ENCODE results near the gene CLEC4D. TPM values are rescaled to one million over a fixed set of nuclear protein-coding genes. Genes with fewer than 3 reads are reported as not detected.

CLEC4D gene
- total RNA-seq, 1 donor: not detected

DNA sequence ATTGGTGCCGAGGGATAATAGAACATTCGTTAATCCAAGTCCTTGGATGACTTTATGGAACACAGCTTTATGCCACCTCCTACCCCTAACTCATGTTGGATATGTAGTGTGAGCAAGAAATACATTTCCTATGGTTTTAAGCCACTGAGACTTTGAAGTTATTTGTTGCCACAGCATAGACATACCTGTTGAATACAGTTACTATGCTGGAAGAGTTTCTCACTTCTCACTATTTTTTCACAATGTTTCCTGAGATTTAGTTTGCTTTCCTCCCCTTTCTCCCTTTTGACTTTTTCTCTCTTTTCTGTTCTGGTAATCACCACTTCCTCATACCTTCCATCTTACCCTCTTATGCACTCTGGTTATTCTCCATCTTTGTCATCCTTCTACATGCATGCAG is 34.9 kb downstream of the CLEC4D start:
- H3K4me3 ChIP-seq (ENCODE audit: low read depth, low read length): no peak overlapping the region
- no peak for DNase-seq (ENCODE audit: low read depth)
- TF ChIP-seq, protein P1, sequence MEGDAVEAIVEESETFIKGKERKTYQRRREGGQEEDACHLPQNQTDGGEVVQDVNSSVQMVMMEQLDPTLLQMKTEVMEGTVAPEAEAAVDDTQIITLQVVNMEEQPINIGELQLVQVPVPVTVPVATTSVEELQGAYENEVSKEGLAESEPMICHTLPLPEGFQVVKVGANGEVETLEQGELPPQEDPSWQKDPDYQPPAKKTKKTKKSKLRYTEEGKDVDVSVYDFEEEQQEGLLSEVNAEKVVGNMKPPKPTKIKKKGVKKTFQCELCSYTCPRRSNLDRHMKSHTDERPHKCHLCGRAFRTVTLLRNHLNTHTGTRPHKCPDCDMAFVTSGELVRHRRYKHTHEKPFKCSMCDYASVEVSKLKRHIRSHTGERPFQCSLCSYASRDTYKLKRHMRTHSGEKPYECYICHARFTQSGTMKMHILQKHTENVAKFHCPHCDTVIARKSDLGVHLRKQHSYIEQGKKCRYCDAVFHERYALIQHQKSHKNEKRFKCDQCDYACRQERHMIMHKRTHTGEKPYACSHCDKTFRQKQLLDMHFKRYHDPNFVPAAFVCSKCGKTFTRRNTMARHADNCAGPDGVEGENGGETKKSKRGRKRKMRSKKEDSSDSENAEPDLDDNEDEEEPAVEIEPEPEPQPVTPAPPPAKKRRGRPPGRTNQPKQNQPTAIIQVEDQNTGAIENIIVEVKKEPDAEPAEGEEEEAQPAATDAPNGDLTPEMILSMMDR (IDR thresholded peaks at IDR 0.05; ENCODE audit: insufficient read depth, low read depth, low read length): no peak

DNA sequence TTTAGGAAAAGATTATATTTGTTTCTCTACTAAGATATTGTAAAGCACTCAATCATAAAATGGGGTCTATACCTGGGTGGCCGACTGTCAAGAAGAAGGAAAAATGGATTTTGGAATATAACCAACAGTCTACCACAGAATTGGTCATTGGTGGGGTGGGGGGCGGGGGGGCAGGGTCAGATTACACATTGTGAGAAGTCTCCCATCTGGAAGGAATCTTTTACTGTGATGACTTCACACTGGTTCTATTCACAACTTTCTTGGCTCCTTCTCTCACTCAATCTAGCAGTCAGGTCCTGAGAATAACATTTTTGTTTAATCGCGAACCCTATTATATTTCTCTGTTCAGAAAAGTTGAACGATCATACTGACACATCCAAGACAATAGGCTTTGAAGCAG is 36.1 kb downstream of the CLEC4D start:
- DNase-seq (ENCODE audit: low read depth): no peak
- H3K4me3 ChIP-seq (ENCODE audit: low read depth, low read length): no peak overlapping the region
- TF ChIP-seq, protein P1 (IDR thresholded peaks at IDR 0.05; ENCODE audit: insufficient read depth, low read depth, low read length): no peak

DNA sequence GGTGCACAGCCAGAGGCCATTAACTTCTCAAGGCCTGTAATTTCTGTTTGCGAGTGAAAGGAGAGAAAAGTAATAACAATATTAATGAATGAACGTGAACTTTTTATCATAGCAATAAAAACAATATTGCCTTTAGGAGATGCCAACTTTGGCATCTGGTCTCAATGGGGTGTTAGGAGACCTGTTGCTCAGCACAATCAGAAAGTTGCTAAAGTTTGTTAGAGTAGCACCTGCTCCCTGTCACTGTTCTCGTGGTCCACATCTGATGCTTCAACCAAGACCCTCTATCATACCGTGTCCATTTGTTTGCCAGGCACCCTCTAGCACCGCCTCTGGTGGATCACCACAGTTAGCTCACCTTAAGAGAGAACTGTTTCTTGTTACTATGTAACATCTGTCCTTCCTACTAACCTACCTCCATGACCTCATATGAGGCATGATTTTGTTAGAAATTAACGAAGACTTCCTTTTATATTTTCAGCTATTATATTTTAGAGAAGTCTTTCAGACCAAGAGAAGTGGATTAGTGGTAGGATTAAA is 39.9 kb downstream of the CLEC4D start:
- DNase-seq (ENCODE audit: low read depth): no peak
- no peak overlapping the region for H3K4me3 ChIP-seq (ENCODE audit: low read depth, low read length)
- TF ChIP-seq, protein P1 (IDR thresholded peaks at IDR 0.05; ENCODE audit: insufficient read depth, low read depth, low read length): no peak

DNA sequence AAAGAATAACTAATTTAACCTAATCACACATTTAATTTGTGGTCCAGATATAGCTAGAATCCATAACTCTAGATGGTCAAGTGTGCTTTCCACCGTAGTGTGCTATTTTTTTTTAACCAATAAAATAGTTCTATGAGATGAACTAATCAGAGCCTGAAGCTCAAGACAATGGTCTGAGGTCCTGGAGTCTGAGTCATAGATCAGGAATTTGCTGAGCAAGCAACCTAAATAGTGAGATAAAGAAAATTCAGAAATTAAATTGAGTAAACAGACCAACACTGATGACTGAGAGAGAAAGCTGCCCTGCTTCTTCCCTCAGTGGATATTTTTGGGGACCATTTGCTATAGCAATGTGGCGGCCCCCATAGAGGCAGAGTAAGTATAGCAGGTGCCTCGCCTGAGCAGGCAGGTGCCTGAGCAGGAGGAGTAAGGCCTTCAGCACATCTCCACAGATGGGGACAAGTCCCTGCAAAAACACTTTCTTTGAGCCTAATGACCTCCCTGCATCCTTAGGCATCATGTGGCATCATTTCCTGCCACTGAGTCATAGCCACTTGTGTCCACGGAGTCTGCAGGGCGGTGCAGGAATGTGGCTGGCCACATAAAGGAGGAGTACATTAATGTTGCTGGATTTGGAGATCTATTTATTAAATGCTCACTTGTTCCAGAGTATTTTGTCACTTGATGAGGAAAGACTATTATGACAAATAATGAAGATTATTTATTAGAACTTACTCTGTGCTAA is 41.3 kb downstream of the CLEC4D start:
- H3K4me3 ChIP-seq (ENCODE audit: low read depth, low read length): no peak overlapping the region
- TF ChIP-seq, protein P1 (IDR thresholded peaks at IDR 0.05; ENCODE audit: insufficient read depth, low read depth, low read length): no peak
- DNase-seq (ENCODE audit: low read depth): no peak

DNA sequence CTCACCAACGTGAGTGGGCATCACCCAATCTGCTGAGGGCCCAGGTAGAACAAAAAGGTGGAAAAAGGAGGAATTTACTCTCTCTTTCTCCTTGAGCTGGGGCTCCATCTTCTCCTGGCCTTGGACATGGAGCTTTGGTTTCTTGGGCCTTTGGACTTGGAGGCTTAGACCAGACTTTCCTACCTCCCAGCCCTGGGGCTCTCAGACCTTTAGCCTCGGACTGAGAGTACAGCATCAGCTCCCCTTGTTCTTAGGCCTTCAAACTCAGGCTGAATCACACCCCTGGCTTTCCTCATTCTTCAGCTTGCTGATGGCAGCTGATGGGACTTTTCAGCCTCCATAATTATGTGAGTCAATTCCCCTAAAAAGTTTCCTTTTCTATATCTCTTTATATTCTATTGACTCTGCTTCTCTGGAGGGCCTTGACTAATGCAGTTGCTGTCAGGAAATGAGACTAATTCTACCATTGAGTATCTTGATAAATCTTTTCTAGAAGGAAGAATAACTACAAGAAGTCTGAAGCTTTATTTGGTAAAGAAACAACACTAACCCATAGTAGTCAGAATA is 43.3 kb downstream of the CLEC4D start:
- DNase-seq (ENCODE audit: low read depth): no peak
- TF ChIP-seq, protein P1 (IDR thresholded peaks at IDR 0.05; ENCODE audit: insufficient read depth, low read depth, low read length): no peak
- no peak overlapping the region for H3K4me3 ChIP-seq (ENCODE audit: low read depth, low read length)

DNA sequence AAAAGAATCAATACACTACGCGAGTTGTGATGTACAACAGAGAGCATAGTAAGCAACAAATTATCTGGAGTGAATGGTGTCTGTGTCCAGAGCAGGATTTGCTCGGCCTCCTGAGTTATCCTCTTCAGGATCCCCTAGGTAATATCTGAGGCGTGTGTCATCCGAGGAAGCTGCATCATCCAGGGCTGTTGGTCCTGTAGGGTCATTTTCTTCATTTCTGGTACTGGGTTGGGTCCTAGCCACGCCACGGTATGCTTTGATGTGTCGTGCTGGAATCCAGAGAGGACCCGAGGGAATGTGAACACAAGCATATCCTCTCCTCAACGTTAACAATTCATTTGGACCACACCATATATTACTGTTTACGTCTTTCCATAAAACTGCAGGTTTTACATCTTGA is 46.4 kb downstream of the CLEC4D start:
- H3K4me3 ChIP-seq (ENCODE audit: low read depth, low read length): no peak overlapping the region
- DNase-seq (ENCODE audit: low read depth): no peak
- TF ChIP-seq, protein P1 (IDR thresholded peaks at IDR 0.05; ENCODE audit: insufficient read depth, low read depth, low read length): no peak

All from fibroblast of villous mesenchyme (primary cell).